HUES48 (cell line): ENCODE data around the gene UNC79.

Experiments
- H3K27ac ChIP-seq: one replicate; pipeline ENCODE4 v1.7.0; 2013; ENCODE audit warnings: low read depth, low read length, inconsistent platforms
- H3K27me3 ChIP-seq: 2 replicates; pipeline ENCODE4 v1.6.1; 2013; ENCODE audit warnings: mild to moderate bottlenecking, low read length; ENCODE audit not compliant: control insufficient read depth, insufficient read depth
- H3K36me3 ChIP-seq: 2 replicates; pipeline ENCODE4 v1.6.1; 2013; ENCODE audit warnings: low read length; ENCODE audit not compliant: control insufficient read depth, insufficient read depth
- H3K4me1 ChIP-seq: 2 replicates; pipeline ENCODE4 v1.6.1; 2013; ENCODE audit warnings: mild to moderate bottlenecking, low read length; ENCODE audit not compliant: control insufficient read depth, insufficient read depth
- H3K4me3 ChIP-seq: 2 replicates; pipeline ENCODE4 v1.5.1; 2013; ENCODE audit warnings: mild to moderate bottlenecking, low read depth, low read length
- H3K9ac ChIP-seq: 2 replicates; pipeline ENCODE4 v1.6.1; 2013; ENCODE audit warnings: mild to moderate bottlenecking, low read depth, low read length, moderate library complexity
- H3K9me3 ChIP-seq: 2 replicates; pipeline ENCODE4 v1.6.1; 2013; ENCODE audit warnings: low read length; ENCODE audit not compliant: control insufficient read depth, insufficient read depth

Gene UNC79

DNA sequence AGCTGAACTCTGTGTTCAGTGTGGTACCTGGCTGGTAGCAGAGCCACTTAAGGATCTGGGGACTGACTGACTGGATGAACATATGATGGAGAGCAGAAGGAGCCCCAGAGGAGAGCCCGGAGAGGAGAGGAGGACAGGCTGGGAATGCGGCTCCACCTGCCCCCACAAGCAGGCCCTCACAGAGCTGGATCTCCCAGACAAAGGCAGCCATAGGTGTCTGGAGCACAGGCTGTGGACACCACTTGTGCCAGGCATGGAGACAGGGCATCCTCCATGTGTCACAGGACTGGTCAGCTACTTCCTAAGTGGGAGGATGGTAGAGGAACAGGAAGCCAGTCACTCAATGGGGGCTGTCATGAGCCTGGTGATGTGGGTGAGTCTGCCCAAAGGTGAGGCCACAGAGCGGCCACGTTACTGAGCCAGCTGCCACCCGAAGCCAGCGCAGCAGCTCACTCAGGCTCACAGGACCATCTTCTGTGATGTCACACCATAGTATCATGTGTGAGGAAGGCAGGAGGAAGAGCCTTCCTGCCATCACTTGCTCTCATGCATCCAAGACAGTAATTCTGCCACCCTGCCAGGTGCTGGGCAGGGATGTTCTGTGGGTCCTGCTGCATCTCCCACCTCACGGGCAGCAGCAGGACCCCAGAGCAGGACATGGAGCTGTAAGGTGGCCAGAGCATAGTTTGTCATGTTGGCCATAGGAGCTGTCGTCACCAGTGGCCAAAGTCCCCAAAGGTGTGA is 285.4 kb downstream of the UNC79 start:
- H3K27ac ChIP-seq, result no peak overlapping the region
- H3K9ac ChIP-seq, result no peak overlapping the region
- no peak overlapping the region for H3K4me3 ChIP-seq
- H3K9me3 ChIP-seq, result no peaks in the 10 kb centered on the region
- H3K36me3 ChIP-seq, result no peaks in the 10 kb centered on the region
- no peaks in the 10 kb centered on the region for H3K27me3 ChIP-seq
- H3K4me1 ChIP-seq, result peaks cover 9% of the 10 kb centered on the region; the same call in 1 of the 2 replicates

DNA sequence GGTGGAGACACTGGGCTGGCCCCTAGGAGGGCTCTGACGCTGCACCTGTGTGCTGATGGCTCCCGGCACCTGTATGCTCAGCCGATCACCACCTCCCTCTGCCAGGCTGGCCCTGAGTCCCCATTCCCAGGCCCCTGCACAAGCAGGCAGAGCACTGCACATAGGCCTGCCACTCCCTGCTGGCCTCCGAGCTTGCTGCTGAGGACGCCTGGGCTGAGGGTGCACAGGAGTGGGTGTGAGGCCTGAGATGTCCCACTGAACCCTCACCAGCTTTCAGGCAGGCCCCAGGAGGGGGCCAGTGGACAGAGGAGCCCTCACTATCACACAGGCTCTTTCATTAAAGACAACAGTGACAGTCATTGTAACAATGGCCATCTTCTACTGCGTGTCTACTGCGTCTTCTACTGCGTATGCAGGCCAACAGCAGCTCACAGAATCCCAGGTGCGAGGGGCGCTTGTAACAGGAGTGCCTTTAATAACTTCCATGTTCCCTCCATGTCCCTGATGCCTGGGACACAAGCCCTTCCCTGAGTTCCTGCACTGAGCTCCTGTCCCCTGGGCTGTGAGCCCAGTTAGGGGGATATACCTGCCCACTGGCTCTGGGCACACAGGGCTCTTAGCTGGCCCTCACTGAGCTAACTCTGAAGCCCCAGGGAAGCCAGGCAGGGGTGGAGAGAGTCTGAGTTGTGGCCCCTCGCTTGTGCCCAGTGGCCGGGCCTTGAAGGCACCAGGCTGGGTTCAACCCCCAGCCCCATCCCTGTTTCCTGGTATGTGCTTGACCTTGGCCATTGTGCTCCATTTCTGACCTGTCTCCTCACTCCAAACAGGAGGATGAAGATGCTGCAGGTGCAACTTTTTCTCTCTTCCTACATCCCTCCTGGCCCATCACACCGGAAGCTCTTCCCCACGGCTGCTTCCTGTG is 286.3 kb downstream of the UNC79 start:
- H3K4me3 ChIP-seq, result no peak overlapping the region
- H3K36me3 ChIP-seq, result no peaks in the 10 kb centered on the region
- H3K9me3 ChIP-seq, result no peaks in the 10 kb centered on the region
- no peak overlapping the region for H3K9ac ChIP-seq
- H3K4me1 ChIP-seq, result peaks cover 9% of the 10 kb centered on the region; the same call in 1 of the 2 replicates
- H3K27ac ChIP-seq, result no peak overlapping the region
- H3K27me3 ChIP-seq, result no peaks in the 10 kb centered on the region

DNA sequence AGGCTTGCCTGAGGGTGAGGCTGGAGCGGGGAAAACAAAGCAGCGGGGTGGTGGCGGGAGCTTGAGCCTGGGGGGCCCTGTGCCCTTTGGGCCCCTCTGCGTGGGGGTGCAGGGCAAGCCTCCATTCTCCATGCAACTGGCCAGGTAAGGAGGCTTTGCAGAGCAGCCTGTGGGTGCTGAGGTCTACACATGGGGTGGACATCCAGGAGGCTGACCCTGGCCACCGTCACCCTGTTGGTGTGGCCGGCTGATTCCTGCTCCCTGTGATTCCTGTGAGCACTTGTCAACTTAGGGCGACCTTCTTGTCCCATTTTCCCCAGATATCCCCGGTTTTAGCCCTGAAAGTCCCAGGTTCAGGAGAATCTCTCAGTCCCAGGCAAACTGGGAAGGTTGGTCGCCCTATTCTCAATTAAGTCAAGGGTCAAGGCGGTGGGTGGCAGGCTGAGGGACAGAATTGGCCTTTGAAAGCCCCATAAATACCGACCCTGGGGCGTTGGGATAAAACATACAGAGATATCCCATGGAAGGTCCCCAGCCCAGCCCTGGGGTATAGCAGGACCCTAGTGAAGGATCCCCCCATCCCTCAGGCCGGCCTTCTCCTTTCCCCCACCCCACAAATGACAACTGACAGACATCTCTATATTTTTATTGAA is 287.1 kb downstream of the UNC79 start:
- H3K27ac ChIP-seq, result no peak overlapping the region
- H3K4me1 ChIP-seq, result peaks cover 3% of the 10 kb centered on the region; the same call in 1 of the 2 replicates
- no peak overlapping the region for H3K4me3 ChIP-seq
- no peaks in the 10 kb centered on the region for H3K27me3 ChIP-seq
- H3K9ac ChIP-seq, result no peak overlapping the region
- H3K9me3 ChIP-seq, result no peaks in the 10 kb centered on the region
- no peaks in the 10 kb centered on the region for H3K36me3 ChIP-seq

DNA sequence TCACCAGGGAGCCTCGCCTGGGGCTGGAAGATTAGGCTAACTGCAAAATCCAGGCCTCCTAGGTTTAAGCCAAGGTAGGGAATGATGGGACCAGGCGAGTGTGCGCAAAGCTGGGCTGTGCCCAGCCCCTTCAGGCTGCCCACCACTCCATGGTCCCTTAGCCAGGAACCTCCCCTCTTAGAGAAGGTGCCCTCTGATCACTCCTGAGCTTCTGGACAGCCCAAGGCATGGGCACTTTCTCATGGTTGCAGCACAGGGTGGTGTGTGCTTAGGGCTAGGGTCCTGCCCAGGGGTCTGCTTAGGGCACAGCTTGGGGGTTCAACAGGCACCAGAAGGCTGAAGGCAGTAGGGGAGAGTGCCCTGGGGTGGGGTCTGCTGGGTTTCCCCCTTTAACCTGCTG is 288.5 kb downstream of the UNC79 start:
- no peak overlapping the region for H3K9ac ChIP-seq
- no peaks in the 10 kb centered on the region for H3K36me3 ChIP-seq
- no peaks in the 10 kb centered on the region for H3K4me1 ChIP-seq
- no peak overlapping the region for H3K4me3 ChIP-seq
- no peak overlapping the region for H3K27ac ChIP-seq
- H3K27me3 ChIP-seq, result no peaks in the 10 kb centered on the region
- H3K9me3 ChIP-seq, result no peaks in the 10 kb centered on the region

DNA sequence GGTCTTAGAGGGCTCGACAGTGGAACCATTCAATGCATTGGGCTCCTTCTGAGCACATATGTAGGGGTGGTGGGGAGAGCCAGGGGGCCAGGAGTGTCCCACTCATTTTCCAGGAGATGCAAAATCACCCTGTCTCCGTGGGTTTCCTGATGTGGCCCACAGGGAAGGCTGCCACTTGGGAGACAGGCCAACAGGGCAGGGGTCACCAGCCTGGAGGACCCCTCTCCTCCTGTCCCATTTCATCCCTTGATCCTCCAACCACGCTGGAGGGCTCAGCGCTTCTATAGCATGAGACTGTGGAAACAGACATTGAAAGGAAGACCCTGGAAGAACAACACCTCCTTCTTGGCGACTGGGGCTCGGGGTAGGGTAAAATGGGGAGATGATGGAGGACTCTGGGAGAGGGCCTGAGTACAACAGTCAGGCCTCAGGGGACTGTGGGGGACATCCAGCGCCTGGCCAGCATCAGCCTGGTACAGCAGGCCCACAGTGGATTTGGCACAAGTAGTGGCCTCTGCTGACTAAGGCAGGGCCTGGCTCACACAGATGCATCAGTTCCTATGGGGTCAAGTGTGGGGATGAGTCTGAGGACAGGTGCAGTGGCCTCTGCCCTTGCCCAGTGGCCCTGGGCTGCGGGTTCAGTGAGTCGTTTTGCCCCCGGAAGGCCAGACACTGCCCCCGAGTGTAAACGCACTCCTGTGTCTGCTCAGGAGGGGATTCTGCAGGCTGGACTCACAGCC is 289.5 kb downstream of the UNC79 start:
- Histone ChIP-seq H3K27me3 (no peaks in the 10 kb centered on the region), H3K36me3 (no peaks in the 10 kb centered on the region), H3K9me3 (no peaks in the 10 kb centered on the region), H3K4me3 (no peak overlapping the region), H3K27ac (no peak overlapping the region), H3K9ac (no peak overlapping the region), H3K4me1 (no peaks in the 10 kb centered on the region)

DNA sequence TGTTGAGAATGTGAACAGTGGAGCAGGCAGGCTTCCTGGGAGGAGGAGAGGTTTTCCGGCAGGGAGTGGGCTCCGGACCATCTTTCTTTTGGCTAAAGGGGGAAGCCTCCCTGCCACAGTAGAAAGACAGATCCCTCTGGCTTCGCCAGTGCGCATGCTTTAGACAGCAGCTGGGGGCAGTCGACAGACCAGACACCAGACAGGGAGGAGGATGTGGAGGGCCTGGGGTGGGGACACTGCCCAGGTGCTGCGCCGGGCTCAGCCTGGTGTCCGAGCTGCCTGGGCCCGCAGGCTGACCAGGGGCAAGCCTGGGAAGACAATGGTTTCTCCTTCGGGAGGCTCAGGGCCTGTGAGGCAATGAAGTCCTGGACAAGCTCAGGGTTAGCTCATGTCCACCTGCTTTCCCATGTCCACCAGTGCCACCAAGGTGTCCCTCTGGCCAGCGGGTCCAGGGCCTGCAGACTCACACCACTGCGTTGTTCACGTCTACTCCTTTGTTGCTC is 290.3 kb downstream of the UNC79 start:
- H3K36me3 ChIP-seq, result no peaks in the 10 kb centered on the region
- no peak overlapping the region for H3K27ac ChIP-seq
- no peak overlapping the region for H3K4me3 ChIP-seq
- H3K4me1 ChIP-seq, result no peaks in the 10 kb centered on the region
- no peaks in the 10 kb centered on the region for H3K27me3 ChIP-seq
- H3K9ac ChIP-seq, result no peak overlapping the region
- H3K9me3 ChIP-seq, result no peaks in the 10 kb centered on the region

DNA sequence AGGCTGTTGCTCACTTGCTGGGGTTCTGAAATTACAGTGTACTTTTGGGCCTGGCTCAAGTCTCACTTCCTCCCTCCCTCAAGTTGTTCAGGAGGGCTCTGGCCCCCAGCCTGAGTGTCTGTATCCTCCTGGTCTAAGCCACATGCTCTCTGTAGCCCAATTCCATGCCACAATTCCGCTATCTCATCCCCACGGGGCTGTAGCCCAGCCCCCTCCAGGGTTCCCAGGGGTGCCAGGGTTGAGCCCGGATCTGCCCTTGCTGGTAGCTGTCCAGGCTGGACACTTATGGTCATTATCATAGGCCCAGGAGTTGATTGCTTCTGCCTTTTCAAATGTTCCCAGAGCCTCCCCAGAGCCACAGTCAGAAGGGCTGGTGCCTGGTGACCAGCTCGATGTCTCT is 292.3 kb downstream of the UNC79 start:
- no peak overlapping the region for H3K4me3 ChIP-seq
- H3K4me1 ChIP-seq, result no peaks in the 10 kb centered on the region
- H3K36me3 ChIP-seq, result no peaks in the 10 kb centered on the region
- no peaks in the 10 kb centered on the region for H3K27me3 ChIP-seq
- no peak overlapping the region for H3K27ac ChIP-seq
- H3K9ac ChIP-seq, result no peak overlapping the region
- no peaks in the 10 kb centered on the region for H3K9me3 ChIP-seq

DNA sequence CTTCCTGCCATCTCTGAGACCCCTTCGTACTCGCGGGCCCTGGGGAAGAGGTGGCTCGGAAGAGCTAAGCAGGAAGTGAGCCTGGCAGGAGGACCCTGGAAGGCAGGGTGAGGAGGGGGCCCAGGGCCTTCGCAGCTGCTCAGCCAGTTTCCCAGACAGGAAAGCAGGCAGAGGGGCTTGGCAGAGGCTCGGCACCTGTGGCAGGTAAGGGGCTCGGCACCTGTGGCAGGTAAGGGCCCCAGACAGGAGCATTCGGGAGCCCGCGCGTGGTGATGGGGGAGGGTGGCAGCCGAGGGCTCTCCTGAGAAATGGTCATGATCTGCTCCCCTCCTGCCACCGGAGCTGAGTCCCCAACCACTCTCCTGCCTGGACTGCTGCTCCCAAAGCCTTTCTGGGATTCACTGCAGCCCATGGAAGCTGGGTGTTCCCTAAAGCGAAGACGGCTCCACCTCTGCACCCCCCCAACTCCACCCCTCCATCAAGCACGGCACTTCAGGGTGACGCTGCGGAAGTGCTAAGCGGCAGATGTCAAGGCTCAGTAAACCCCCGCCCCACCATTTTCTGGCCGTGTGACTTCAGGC is 294.4 kb downstream of the UNC79 start:
- H3K27me3 ChIP-seq, result no peaks in the 10 kb centered on the region
- H3K4me3 ChIP-seq, result no peak overlapping the region
- no peak overlapping the region for H3K9ac ChIP-seq
- no peaks in the 10 kb centered on the region for H3K4me1 ChIP-seq
- H3K9me3 ChIP-seq, result no peaks in the 10 kb centered on the region
- H3K36me3 ChIP-seq, result no peaks in the 10 kb centered on the region
- H3K27ac ChIP-seq, result no peak overlapping the region

DNA sequence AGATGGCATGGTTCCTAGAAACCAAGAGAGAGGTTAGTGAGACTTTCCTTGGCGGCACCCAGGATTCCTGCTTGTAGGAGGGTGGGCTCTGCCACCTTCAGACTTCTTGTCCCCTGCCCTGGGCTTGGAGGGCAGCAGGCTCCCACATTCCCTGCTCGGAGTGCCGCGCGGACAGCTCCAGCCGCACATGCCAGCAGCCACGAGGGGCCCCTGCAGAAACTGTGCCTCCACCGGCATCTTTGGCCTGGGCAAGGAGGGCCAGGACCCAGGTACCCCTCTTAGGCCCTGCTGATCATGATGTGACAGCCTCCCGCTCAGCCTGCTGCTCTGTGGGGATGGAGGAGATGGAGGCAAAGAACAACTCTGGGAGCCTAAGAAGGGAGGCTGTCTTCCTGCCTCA is 295.3 kb downstream of the UNC79 start:
- Histone ChIP-seq H3K9me3 (no peaks in the 10 kb centered on the region), H3K9ac (no peak overlapping the region), H3K36me3 (no peaks in the 10 kb centered on the region), H3K4me1 (no peaks in the 10 kb centered on the region), H3K27me3 (no peaks in the 10 kb centered on the region), H3K27ac (no peak overlapping the region), H3K4me3 (no peak overlapping the region)

DNA sequence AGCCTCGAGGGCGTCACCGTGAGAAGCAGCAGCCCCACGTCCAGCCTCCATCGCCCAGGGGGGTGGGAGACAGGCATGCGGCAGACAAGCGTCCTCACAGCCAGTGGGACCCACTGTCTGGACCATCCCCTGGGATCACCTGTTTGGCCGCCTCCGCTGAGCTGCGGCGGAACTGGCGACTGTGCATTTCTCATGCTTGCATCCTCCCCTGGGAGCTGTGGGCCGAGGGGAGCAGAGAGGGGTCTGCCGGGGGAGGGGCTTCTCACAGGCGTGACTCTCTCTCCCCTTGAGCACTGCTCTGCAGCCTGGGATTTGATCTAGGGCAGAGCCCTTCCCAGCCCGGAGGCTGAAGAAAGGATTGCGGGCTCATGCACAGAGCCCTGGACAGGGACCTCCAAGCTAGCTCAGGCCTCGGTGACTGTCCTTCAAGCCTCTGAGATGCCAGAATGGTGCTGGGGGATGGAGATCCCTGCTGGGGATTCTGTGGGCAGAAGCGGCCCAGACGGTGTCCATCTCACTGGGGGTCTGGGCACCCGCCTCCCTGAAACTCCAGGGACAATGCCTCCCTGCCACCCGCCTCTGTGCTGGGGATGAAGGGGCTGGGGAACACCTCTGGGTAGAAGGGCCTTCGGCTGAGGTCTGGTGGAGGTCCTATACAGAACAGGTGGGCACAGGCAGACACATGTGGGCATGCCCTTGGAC is 296.5 kb downstream of the UNC79 start:
- Histone ChIP-seq H3K9me3 (no peaks in the 10 kb centered on the region), H3K4me1 (no peaks in the 10 kb centered on the region), H3K4me3 (no peak overlapping the region), H3K27ac (no peak overlapping the region), H3K27me3 (no peaks in the 10 kb centered on the region), H3K36me3 (no peaks in the 10 kb centered on the region), H3K9ac (no peak overlapping the region)
